LNCAP (cell line): ENCODE measurements around the gene NT5C3A.

Experiments used
- TF ChIP-seq, protein P1 (sequence below): fragments of 450-650 bp; IDR thresholded peaks from 2 replicates; pipeline ENCODE4 v1.5.1; 2017; ENCODE audit warnings: mild to moderate bottlenecking

Gene NT5C3A

DNA sequence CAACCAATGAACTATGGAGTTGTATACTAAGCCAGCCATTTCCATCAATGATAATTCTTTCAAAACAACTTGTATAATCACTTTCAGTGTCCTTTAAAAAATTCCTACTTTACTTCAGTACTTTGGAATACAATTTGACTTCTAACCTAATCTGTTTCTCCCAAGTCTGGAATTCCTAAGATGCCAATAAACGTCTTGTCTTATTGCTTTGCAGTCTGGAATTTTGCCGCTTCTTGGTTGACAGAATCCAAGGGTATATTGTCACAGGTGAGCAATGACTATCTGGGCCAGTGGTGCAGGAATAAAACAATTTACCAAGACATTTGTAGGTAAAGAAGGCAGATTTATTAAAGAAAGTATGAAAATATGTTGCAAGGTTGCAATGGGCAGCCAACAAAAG, 24.8 kb upstream of the NT5C3A start:
- TF ChIP-seq, protein P1, sequence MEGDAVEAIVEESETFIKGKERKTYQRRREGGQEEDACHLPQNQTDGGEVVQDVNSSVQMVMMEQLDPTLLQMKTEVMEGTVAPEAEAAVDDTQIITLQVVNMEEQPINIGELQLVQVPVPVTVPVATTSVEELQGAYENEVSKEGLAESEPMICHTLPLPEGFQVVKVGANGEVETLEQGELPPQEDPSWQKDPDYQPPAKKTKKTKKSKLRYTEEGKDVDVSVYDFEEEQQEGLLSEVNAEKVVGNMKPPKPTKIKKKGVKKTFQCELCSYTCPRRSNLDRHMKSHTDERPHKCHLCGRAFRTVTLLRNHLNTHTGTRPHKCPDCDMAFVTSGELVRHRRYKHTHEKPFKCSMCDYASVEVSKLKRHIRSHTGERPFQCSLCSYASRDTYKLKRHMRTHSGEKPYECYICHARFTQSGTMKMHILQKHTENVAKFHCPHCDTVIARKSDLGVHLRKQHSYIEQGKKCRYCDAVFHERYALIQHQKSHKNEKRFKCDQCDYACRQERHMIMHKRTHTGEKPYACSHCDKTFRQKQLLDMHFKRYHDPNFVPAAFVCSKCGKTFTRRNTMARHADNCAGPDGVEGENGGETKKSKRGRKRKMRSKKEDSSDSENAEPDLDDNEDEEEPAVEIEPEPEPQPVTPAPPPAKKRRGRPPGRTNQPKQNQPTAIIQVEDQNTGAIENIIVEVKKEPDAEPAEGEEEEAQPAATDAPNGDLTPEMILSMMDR, result no peak

DNA sequence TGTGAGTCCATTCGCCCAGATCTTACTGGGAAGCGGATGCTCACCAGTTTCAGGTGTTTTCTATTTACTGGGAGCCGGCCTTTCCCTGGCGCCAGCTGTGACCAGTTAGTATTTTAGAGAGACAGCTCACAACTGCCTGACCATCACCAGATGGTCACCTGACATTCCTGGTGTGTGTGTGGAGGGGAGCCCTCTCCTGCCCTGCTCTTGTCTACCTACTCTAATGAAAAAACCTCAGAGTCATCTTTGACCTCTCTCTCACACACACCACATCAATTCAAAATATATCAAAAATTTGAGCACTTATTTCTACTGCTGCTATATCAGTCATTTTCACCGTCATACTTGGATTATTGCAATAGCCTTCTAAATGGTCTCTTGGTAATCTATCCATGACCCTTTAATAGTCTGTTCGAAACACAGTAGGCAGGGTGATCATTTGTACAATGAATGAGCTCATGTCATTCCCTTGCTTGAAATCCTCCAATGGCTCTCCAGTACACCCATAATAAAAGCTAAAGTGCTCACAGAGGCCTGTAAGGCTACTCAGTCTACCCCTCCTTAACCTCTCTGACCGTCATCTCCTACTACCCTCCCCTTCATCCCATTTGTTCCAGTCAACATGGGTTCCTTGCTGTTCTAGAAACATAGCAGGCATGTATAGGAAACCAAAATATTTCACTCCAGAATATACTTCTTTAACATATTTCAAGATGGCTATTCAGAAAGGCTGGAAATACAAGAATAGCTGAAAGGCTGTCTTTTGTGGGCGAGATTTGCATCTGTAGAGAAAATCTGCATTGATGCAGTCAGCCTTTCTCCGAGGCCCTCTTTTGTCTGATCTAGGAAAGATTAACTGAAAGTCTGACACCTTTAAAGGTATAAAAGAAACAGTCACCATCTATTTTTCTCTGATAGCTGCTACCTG, 17.5 kb upstream of the NT5C3A start:
- TF ChIP-seq, protein P1, result no peak

DNA sequence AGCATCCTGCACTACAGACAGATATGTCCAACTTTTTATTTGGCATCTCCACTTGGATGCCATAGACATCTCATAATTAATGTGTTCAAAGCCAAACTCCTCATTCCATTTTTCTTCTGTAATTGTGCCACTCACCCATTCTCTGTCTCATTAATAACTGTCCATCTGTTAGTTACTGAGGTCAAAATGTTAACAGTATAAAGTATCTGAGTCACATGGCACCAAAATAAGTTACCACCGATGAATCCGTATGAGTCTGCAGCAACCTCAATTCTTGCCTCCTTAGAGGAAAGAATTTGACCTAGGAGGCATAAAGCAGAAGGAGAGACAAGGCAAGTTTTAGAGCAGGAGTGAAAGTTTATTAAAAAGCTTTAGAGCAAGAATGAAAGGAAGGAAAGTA, 16.5 kb upstream of the NT5C3A start:
- TF ChIP-seq, protein P1, result no peak

DNA sequence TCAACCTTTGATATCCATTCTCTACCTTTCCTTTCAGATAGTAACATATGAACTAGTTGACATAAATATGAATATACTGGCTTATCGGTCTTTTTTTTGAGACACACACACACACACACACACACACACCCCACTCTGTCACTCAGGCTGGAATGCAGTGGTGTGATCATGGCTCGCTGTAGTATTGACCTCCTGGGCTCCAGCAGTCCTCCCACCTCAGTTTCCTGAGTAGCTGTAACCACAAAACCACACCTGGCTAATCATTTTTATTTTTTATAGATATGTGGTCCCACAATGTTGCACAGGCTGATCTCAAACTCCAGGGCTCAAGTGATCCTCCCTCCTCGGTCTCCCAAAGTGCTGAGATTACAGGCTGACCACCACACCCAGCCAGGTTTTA, 14.2 kb upstream of the NT5C3A start:
- TF ChIP-seq, protein P1, result no peak

DNA sequence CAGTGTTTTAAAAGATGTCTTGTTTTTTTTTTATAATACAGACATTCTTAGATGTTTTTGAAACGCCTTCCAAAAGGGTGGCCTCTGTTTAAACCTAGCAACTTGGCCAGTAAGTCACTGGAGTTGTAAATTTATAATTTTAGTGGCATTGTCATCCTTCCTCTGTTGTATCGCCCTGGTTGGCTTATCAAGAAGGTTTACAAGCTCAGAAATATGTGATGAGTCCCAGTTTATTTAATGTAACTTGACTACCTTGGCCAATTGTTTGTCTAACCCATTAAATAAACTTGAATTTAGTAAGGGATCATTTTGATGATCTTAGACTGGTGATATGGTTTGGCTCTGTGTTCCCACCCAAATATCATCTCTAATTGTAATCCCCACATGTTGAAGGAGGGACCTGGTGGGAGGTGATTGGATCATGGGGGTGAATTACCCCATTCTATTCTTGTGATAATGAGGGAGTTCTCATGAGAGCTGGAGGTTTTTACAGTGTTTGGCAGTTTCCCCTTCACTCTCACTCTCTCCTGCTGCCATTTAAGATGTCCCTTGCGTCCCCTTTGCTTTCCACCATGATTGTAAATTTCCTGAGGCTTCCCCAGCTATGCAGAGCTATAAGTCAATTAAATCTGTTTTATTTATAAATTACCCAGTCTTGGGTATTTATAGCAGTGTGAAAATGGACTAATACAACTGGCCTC, 13.4 kb upstream of the NT5C3A start:
- TF ChIP-seq, protein P1, result no peak

DNA sequence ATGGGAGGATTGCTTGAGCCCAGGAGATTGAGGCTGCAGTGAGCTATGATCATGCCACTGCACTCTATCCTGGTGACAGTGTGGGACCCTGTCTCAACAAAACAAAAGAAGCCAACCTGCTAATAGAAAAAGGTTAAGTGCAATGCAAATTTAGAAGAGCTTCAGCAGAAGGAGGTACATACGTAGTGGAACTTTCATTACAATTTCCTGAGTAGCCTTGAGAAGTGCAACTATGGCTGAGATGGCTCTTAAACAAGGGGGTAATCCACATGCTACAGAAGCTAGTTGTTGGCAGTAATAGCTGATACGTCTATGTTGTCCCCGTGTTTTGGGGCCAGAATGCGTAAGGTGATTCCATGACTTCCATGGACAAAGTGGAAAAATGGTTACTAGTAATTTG, 10.7 kb upstream of the NT5C3A start:
- TF ChIP-seq, protein P1, result no peak

DNA sequence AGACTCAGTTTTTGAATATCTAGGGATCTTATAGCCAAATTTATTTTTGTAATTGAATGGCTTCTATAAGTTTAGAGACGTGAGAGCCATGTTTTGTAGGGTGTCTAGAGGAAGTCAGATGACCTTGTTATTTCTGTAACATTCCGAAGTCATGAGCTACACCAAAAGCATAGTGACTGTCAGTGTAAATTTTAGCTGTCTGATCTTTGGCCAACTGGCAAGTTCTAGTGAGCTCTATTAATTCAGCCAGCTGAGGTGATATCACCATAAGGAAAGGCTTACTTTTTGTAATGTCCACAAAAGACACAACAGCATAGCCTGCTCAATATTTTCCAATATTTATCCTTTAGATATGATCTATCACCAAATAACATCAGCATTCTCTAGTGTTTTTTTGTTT, 9.9 kb upstream of the NT5C3A start:
- TF ChIP-seq, protein P1, result no peak
